ENCODE data around the gene TMEM63C. TPM values are rescaled to one million over a fixed set of nuclear protein-coding genes. Genes with fewer than 3 reads are reported as not detected.

The TMEM63C gene
- polyA plus RNA-seq, 1 donor = 7.7 TPM

Other genes starting within 250 kb of the TMEM63C start
- gene IRF2BPL, start 153.1 kb upstream of the TMEM63C start, polyA plus RNA-seq = 19.4 TPM
- gene CIPC, start 83.5 kb upstream of the TMEM63C start, polyA plus RNA-seq = 22.0 TPM
- 1.6 TPM for gene ZDHHC22, start 40.0 kb upstream of the TMEM63C start, polyA plus RNA-seq
- 3.1 TPM for gene NGB, start 89.4 kb downstream of the TMEM63C start, polyA plus RNA-seq
- gene POMT2, start 139.1 kb downstream of the TMEM63C start, polyA plus RNA-seq = 17.2 TPM
- gene GSTZ1, start 139.2 kb downstream of the TMEM63C start, polyA plus RNA-seq = 28.8 TPM
- 14.7 TPM for gene TMED8, start 195.3 kb downstream of the TMEM63C start, polyA plus RNA-seq
- 1.6 TPM for gene SAMD15, start 195.6 kb downstream of the TMEM63C start, polyA plus RNA-seq
- gene NOXRED1, start 241.7 kb downstream of the TMEM63C start, polyA plus RNA-seq = 0.84 TPM

Data from large intestine (tissue), 1 donor.